Smooth muscle cell (in vitro differentiated cells): ENCODE data around the gene MYOCOS. TPM values are rescaled to one million over a fixed set of nuclear protein-coding genes. Genes with fewer than 3 reads are reported as not detected.
"Not testable (repeated sequence)": the region's sequence is repeated elsewhere in the genome, so short reads cannot be mapped to it uniquely, and the experiment has no call there.

Experiments
- DNase-seq: peaks from one replicate; lab custom pipeline; 2025; ENCODE audit not compliant: unreplicated experiment; lab: John Stamatoyannopoulos, UW
- H2AFZ ChIP-seq: fragments of 200-600 bp; sonication (generic); 2 replicates; pipeline ENCODE4 v1.6.0; 2016; ENCODE audit warnings: antibody characterized with exemption, low read depth, mild to moderate bottlenecking
- H3F3A ChIP-seq: fragments of 200-600 bp; sonication (generic); 2 replicates; pipeline ENCODE4 v1.6.0; 2017; ENCODE audit warnings: antibody characterized with exemption, low read depth
- H3K27ac ChIP-seq: fragments of 200-600 bp; sonication (generic); 2 replicates; pipeline ENCODE4 v1.5.1; 2016; ENCODE audit warnings: low read depth, mild to moderate bottlenecking
- H3K27me3 ChIP-seq: fragments of 200-600 bp; sonication (generic); 2 replicates; pipeline ENCODE4 v1.6.1; 2016; ENCODE audit warnings: low read depth, mild to moderate bottlenecking
- H3K36me3 ChIP-seq: fragments of 200-600 bp; sonication (generic); 2 replicates; pipeline ENCODE4 v1.5.1; 2016; ENCODE audit warnings: low read depth
- H3K4me1 ChIP-seq: fragments of 200-600 bp; sonication (generic); 2 replicates; pipeline ENCODE4 v1.5.1; 2016; ENCODE audit warnings: low read depth
- H3K4me2 ChIP-seq: fragments of 200-600 bp; sonication (generic); 2 replicates; pipeline ENCODE4 v1.6.0; 2016; ENCODE audit warnings: mild to moderate bottlenecking
- H3K4me3 ChIP-seq: fragments of 200-600 bp; sonication (generic); 2 replicates; pipeline ENCODE4 v1.5.1; 2016; ENCODE audit warnings: mild to moderate bottlenecking
- H3K79me2 ChIP-seq: fragments of 200-600 bp; sonication (generic); 2 replicates; pipeline ENCODE4 v1.6.0; 2016; ENCODE audit warnings: low read depth, mild to moderate bottlenecking
- H3K9ac ChIP-seq: fragments of 200-600 bp; sonication (generic); 2 replicates; pipeline ENCODE4 v1.6.0; 2016; ENCODE audit warnings: low read depth
- H3K9me3 ChIP-seq: fragments of 200-600 bp; sonication (generic); replicated peaks from 2 replicates; pipeline ENCODE4 v1.5.1; 2016; ENCODE audit warnings: low read depth
- H4K20me1 ChIP-seq: fragments of 200-600 bp; sonication (generic); 2 replicates; pipeline ENCODE4 v1.6.0; 2016; ENCODE audit warnings: low read depth
- WGBS: methylation state at CpG from one replicate; pipeline ENCODE4 v1.1.7; 2016; ENCODE audit warnings: low lambda C conversion rate; 5-methylcytosine and 5-hydroxymethylcytosine counted together
- polyA plus RNA-seq: library from polyadenylated mRNA; unstranded; fragments of >200 nt; fragmentation: Nextera tagmentation; extraction: Ambion mirVana; gene quantifications from 2 replicates; pipeline ENCODE4 v1.2.1, GENCODE V29; 2016
- total RNA-seq: library from RNA; depleted of rRNA; stranded (reverse); fragments of >200 nt; gene quantifications from 2 replicates; pipeline ENCODE4 v1.2.3, GENCODE V29; 2014
- TF ChIP-seq, protein P1 (sequence below): fragments of 200-600 bp; sonication (generic); IDR thresholded peaks from 2 replicates; pipeline ENCODE4 v1.5.1; 2017; ENCODE audit warnings: borderline replicate concordance, mild to moderate bottlenecking, antibody characterized with exemption; ENCODE audit not compliant: insufficient read depth, poor library complexity, severe bottlenecking

Gene MYOCOS
- total and polyA plus RNA-seq, 2 experiments from 2014 or later, result not detected

DNA sequence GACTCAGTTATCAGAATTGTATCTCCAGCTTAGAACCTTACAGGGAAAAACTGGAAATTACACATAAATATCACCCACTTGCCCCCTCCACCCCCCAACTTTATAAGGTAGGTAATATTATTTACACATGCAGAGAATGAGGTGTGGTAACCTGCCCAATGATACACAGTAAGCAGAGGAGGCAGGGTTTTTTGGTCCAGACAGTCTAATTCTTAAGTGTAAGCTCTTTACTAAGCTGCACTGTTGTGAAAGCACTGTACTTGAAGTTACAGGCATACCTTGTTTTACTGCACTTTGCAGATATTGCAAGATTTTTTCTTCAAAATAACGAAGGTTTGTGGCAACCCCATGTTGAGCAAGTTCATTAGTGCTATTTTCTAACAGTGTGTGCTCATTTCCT lies 24.8 kb upstream of the MYOCOS start:
- 89% methylated on average over 1 of the region's 1 CpG for WGBS
- Histone ChIP-seq H3K4me1 (no peaks in the 10 kb centered on the region), H3K9me3 (no peaks in the 10 kb centered on the region), H3K79me2 (no peaks in the 10 kb centered on the region), H3K27ac (no peak overlapping the region), H3K36me3 (peaks cover 10% of the 10 kb centered on the region), H3K4me2 (no peak overlapping the region), H2AFZ (no peak overlapping the region), H4K20me1 (no peaks in the 10 kb centered on the region), H3K9ac (no peak overlapping the region), H3K4me3 (no peak overlapping the region), H3K27me3 (no peaks in the 10 kb centered on the region), H3F3A (no peaks in the 10 kb centered on the region)
- no peak for DNase-seq
- TF ChIP-seq, protein P1, sequence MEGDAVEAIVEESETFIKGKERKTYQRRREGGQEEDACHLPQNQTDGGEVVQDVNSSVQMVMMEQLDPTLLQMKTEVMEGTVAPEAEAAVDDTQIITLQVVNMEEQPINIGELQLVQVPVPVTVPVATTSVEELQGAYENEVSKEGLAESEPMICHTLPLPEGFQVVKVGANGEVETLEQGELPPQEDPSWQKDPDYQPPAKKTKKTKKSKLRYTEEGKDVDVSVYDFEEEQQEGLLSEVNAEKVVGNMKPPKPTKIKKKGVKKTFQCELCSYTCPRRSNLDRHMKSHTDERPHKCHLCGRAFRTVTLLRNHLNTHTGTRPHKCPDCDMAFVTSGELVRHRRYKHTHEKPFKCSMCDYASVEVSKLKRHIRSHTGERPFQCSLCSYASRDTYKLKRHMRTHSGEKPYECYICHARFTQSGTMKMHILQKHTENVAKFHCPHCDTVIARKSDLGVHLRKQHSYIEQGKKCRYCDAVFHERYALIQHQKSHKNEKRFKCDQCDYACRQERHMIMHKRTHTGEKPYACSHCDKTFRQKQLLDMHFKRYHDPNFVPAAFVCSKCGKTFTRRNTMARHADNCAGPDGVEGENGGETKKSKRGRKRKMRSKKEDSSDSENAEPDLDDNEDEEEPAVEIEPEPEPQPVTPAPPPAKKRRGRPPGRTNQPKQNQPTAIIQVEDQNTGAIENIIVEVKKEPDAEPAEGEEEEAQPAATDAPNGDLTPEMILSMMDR, result no peak

- DNase-seq, H3K36me3 ChIP-seq, H3K27ac ChIP-seq, H2AFZ ChIP-seq, H3K4me2 ChIP-seq, H3F3A ChIP-seq, H3K4me3 ChIP-seq, H3K4me1 ChIP-seq, H3K79me2 ChIP-seq, H3K9ac ChIP-seq, H3K9me3 ChIP-seq, H4K20me1 ChIP-seq, H3K27me3 ChIP-seq: not testable (repeated sequence)
- WGBS, result 96% methylated on average over 2 of the region's 2 CpGs
These were observed 21.7 kb upstream of the MYOCOS start for GRCh38 chr1:171600310-171600709.

DNA sequence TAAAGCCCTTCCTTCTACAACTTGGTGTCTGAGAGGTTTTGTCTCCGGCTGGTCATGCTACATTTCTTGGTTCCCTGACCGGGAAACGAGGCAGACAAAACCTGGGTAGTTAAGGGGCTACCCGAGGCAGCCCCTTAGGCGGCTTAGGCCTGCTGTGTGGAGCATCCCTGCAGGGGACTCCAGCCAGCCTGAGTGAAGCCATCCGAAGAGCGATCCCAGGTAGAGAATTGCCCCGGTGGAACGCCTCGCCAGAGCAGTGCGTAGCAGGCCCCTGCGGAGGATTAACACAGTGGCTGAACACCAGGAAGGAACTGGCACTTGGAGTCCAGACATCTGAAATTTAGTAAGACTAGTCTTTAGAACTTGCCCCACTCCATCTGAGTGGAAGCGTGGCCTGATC lies 21.2 kb upstream of the MYOCOS start:
- DNase-seq, result no peak
- no peak overlapping the region for H2AFZ ChIP-seq
- no peaks in the 10 kb centered on the region for H3K27me3 ChIP-seq
- 93% methylated on average over 13 of the region's 13 CpGs for WGBS
- no peak overlapping the region for H3K4me2 ChIP-seq
- H3K9me3 ChIP-seq, result no peaks in the 10 kb centered on the region
- no peaks in the 10 kb centered on the region for H4K20me1 ChIP-seq
- H3F3A ChIP-seq, result no peaks in the 10 kb centered on the region
- H3K4me3 ChIP-seq, result no peak overlapping the region
- no peaks in the 10 kb centered on the region for H3K4me1 ChIP-seq
- no peaks in the 10 kb centered on the region for H3K36me3 ChIP-seq
- H3K27ac ChIP-seq, result no peak overlapping the region
- H3K79me2 ChIP-seq, result no peaks in the 10 kb centered on the region
- H3K9ac ChIP-seq, result no peak overlapping the region
- TF ChIP-seq, protein P1, result no peak

- H3K4me3 ChIP-seq, H3K9ac ChIP-seq, H3K27me3 ChIP-seq, H2AFZ ChIP-seq, H4K20me1 ChIP-seq, DNase-seq, H3K4me2 ChIP-seq, H3K4me1 ChIP-seq, H3K79me2 ChIP-seq, H3K36me3 ChIP-seq, H3F3A ChIP-seq, H3K27ac ChIP-seq, H3K9me3 ChIP-seq: not testable (repeated sequence)
- 87% methylated on average over 6 of the region's 6 CpGs for WGBS
These were observed 19.0 kb upstream of the MYOCOS start for GRCh38 chr1:171603042-171603441.

DNA sequence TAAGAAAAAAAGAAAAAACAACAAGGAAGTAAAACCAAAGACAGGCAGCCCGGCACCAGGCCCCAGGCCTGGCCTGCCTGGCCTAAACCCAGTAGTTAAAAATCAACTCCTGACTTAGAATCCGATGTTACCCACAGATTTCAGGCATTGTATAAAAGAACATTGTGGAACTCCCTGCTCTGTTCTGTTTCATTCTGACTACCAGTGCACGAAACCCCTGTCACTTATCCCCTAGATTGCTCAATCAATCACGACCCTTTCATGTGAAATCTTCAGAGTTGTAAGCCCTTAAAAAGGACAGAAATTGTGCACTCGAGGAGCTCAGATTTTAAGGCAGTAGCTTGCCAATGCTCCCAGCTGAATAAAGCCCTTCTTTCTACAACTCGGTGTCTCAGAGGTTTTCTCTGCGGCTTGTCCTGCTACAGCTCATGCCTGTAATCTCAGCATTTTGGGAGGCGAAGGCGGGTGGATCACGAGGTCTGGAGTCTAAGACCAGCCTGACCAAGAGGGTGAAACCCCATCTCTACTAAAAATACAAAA lies 15.6 kb upstream of the MYOCOS start:
- no peaks in the 10 kb centered on the region for H3K9me3 ChIP-seq
- no peaks in the 10 kb centered on the region for H3K36me3 ChIP-seq
- H2AFZ ChIP-seq, result no peak overlapping the region
- H3K4me3 ChIP-seq, result no peak overlapping the region
- no peak overlapping the region for H3K9ac ChIP-seq
- no peaks in the 10 kb centered on the region for H3K27me3 ChIP-seq
- H3K27ac ChIP-seq, result no peak overlapping the region
- TF ChIP-seq, protein P1, result no peak
- H4K20me1 ChIP-seq, result no peaks in the 10 kb centered on the region
- WGBS, result 80% methylated on average over 10 of the region's 10 CpGs
- H3K79me2 ChIP-seq, result no peaks in the 10 kb centered on the region
- no peaks in the 10 kb centered on the region for H3F3A ChIP-seq
- no peaks in the 10 kb centered on the region for H3K4me1 ChIP-seq
- DNase-seq, result no peak
- H3K4me2 ChIP-seq, result no peak overlapping the region
